SKM-1 (cell line): ENCODE data around the gene PTGDR2.

Experiments used
- DNase-seq: peaks from one replicate; lab custom pipeline; 2025; ENCODE audit not compliant: unreplicated experiment; lab: John Stamatoyannopoulos, UW

PTGDR2 gene

GRCh38 chr11:60874421-60875365, 18.9 kb upstream of the PTGDR2 start:
- DNase-seq: no peak

DNA sequence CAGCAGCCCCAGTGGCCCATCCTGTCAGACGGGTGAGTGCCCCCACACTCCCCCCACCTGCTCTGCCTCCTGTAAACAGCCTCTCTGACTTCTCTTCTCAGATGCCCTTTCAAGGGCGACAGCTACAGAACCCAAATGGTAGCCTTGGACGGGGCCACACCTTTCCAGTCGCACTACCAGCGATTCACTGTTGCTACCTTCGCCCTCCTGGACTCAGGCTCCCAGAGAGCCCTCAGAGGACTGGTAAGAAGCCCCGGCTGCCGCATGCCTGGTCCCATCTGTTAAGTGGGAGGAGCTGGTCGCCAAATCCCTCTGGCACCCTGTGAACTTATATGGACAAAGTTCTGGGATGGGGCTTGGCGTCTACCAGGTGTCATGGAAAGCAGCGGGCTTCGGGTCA, 17.8 kb upstream of the PTGDR2 start:
- DNase-seq: no peak

DNA sequence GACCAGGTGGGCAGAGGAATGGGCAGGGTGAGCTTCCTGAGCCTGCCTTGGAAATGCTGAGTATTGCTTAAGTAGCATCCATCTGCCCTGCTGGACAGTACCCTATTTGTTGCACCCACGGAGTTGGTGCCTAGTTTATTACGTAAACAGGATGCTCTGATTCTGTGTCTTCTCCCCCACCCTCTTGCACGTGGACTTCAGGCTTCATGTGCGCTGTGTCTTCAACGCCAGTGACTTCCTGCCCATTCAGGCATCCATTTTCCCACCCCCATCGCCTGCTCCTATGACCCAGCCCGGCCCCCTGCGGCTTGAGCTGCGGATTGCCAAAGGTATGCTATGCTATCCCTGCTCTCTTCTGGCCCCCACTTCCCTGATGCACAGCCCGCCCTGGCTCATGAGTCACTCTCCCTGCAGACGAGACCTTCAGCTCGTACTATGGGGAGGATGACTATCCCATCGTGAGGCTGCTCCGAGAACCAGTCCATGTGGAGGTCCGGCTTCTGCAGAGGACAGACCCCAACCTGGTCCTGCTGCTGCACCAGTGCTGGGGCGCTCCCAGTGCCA, 17.3 kb upstream of the PTGDR2 start:
- no peak for DNase-seq

GRCh38 chr11:60872124-60872960, 16.6 kb upstream of the PTGDR2 start:
- DNase-seq: peak; percentile 41

- DNase-seq: no peak
Measured at GRCh38 chr11:60871378-60872061, 15.8 kb upstream of the PTGDR2 start.

GRCh38 chr11:60870733-60871377, 15.1 kb upstream of the PTGDR2 start:
- no peak for DNase-seq

DNA sequence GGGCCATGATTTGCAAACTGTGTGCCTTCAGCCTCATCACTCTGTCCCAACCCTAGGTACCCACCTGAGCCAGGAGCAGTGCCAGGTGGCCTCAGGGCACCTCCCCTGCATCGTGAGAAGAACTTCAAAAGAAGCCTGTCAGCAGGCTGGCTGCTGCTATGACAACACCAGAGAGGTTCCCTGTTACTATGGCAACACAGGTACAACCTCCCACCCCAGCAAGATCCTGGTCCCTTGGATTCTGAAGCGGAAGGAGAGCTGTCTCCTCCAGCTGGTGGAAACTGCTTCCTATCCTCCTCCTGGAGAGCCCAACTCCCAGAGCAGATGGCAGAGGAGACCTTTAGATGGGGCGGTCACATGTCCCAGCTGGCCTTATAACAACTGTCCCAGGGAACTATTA, 14.5 kb upstream of the PTGDR2 start:
- DNase-seq: no peak

- DNase-seq: no peak
Measured at GRCh38 chr11:60869451-60869825, 13.7 kb upstream of the PTGDR2 start.

DNA sequence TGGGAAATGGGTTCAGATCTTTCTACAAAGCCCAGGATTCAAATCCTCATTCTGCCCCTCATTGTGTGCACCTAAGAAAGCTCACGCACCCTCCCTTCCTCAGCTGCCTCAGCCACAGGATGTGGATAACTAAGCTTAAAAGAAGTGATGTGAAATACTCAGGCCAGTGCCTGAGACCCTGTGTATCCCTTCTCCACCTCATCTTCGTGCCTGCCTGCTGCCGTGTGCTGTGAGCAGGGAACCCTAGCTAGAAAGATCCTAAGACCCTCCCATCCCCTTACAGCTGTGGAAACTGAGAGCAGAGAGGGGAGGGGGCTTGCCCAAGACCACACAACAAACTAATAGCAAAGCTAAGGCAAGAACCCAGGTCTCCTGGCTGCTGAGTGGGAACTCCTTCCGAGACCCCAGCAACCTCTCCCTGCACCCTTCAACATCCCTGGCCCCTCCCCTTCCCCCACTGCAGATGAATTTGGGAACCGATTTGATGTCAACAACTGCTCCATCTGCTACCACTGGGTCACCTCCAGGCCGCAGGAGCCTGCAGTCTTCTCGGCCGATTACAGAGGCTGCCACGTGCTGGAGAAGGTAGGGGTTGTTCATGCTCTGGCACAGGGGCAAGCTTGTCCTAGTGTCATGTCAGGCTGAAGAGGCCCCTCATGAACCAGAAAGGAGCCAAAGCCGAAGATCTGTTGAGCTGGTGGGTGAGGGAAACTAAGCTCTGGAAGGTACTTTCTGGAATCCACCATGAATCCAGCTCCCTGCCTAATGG, 13.1 kb upstream of the PTGDR2 start:
- DNase-seq: no peak

DNA sequence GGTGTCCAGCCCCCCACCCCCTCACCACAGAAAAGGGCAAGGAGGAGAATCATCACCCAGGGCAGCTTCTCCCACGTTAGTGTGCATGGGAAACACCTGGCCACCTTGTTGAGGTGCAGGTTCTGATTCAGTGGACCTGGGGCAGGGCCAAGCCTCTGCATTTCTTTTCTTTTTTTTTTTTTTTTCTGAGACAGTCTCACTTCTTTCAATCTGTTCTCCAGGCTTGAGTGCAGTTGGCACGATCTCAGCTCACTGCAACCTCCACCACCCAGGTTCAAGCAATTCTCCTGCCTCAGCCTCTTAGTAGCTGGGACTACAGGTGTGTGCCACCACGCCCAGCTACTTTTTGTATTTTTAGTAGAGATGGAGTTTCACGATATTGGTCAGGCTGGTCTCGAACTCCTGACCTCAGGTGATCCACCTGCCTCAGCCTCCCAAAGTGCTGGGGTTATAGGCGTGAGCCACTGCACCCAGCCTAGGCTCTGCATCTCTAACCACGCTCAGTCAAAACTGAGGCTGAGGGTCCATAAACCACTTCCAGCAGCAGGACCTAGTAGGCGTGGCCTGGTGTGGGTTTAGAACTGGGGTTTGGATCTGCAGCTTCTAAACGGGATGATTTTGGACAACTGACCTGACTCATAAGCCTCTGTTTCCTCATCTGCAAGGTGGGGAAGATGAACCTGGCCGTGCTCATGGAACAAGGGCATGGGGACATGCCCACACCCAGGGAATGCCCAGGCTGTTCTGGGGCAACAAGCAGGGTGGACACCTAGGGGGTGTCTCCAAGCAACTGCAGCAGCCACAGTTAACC, 12.3 kb upstream of the PTGDR2 start:
- no peak for DNase-seq

- no peak for DNase-seq
Measured at GRCh38 chr11:60866911-60867870, 11.4 kb upstream of the PTGDR2 start, which contains the start of gene ZP1. Gene ZP1, plus strand, starts transcription at chr11:60867542. Its CDS starts 20 bp downstream, at chr11:60867562.

DNA sequence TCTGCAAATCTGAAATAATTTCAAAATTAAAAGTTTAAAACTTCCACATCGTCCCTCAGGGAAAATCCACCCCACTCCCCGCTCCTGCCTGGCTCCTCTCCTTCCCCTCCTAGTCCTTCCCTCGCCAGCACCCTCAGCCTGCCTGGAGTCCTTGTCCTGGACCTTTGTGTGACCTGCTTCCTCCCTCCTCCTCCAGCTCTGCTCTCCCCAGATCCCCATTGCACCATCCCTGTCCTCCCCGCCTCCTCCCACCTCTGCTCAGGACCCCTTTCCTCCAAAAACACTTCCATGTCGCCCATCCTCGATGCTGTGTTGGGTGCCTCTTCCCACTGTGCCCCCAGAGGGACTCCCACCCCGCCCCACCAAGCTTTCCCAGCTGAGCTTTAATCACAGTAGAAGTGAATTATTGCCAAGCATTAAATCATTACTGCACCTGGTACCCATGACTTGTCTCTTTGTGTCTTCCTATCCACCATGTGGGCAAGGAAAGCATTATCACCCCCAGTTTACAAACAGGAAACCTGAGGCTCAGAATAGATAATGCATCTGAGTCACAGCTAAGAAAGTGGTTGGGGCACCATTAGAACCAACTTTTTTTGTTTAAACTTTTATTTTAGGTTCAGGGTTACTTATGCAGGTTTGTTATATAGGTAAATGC, 9.2 kb upstream of the PTGDR2 start:
- no peak for DNase-seq

DNA sequence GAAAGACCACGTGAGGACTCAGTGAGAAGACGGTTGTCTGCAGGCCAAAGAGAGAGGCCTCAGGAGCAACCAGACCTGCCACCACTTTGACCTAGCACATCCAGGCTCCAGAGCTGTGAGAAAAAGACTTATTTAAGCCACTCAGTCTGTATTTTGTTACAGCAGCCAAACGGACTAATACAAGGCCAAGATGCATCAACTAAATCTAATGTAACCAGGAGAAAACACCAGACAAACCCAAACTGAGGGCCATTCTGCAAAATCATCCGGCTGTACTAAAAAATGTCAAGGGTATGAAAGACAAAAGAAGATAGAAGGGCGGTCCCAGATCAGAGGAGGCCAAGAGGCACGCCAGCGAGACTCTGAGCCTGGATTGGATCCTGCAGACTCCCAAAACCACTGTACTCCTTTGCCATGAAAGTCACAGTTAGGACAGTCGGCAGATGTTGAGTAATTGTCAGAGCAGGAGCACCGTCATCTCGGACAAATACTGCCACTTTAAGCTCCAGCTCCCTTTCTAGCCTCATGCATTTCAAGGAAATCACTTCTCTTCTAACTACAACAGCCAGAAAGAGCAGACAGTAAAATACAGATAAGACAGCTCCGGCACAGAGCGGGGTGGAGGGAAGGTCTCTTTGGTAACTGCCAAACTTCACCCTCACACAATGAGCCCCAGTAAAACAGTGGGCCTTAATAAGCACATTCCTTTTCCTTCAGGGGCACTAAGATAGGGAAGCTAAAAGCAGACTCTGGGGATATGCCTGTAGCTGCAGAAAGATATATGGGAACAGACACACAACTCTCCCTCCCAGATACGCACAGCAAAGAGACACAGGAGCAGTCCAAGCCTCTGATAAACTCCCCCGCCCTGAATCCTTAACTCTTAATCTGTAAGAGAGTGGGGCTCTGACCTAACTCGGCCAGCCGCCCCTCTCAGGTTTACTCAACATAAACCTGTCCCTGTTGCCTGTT, 8.1 kb upstream of the PTGDR2 start:
- no peak for DNase-seq

DNA sequence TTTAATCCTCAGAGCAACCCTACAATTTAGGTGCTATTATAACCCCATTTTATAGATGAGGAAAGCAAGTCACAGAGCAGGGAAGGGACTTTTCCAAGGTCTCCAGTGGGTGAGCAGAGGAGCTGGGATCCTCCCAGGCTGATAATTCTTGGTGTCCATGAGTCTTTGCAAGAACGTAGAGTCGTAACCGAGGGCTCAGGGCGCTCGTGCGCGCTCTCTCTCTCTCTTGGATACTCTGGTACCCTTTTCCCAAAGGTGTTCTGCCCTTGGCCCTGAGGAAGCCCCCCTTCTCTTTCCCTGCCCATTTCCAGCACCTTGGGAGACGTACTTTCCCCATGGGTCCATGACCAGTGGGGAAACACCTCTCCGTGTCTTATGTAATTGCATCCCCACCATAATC, 6.4 kb upstream of the PTGDR2 start:
- no peak for DNase-seq

DNA sequence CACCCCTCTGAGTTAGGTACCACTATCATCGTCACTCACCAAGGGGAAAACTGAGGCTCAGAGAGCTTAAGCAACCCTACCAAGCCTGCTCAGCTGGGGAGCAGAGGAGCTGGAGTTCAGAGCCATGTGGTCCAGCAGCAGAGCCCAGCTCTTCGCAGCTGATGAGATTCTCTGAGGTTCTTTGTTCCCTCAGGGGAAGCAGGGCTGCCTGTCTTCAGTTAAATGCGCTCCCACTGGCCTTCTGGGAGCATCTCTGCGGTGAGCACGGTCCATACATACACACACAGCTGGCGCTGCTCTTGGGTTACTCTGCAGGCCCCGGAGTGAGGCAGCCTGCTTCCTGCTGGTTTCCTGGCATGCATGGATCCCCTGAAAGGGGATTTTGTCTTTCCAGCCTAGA, 5.2 kb upstream of the PTGDR2 start:
- no peak for DNase-seq

- no peak for DNase-seq
Measured at GRCh38 chr11:60859616-60860250, 4.0 kb upstream of the PTGDR2 start.
